HG02571 (cell line): Measurements from ENCODE around the gene BANK1.

Source experiments
- ATAC-seq: cut with Tn5 transposase; IDR thresholded peaks from one replicate; pipeline ENCODE4 v1.9.1; 2021; ENCODE audit warnings: mild to moderate bottlenecking, moderate library complexity; ENCODE audit not compliant: unreplicated experiment

BANK1 gene

DNA sequence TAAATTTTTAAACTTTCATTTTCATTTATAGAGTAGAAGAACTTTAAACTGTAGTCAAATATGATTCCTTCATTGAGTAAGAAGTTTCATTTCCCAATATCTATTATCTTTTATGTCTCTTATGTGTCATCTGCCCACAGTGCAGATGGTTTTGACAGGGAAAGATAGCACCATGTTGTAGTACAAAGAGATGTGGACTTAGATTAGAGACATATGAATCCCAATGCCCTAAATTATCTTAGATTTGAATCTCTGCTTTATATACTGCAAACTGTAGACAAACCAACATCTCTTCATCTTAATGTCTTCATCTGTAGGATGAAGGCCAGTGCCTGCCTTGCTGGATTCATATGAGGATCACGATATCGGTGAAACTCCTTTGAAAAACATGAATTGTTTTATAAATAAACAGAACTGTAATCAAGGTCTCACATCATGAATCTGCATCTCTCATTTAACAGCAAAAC lies 217.5 kb downstream of the BANK1 start:
- peak; percentile 83 for ATAC-seq

DNA sequence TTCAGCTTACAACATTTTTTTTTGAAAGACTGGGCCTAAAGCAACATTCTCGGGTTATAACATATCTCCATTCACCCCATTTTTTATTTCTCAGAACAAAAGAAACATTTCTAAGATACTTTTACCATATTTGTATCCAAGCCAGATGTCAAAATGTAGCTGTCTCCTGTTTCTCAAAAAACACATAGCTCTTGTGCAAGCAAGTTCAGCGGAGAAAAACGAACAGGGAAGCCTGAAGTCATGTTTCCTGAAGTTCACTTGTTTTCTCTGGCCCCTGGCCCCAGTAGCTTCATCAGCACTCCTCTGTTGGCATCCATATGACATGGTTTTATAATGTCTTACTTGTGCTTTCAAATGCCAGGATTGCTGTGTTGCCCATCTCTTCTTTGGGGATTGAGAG lies 218.2 kb downstream of the BANK1 start:
- no peak for ATAC-seq

DNA sequence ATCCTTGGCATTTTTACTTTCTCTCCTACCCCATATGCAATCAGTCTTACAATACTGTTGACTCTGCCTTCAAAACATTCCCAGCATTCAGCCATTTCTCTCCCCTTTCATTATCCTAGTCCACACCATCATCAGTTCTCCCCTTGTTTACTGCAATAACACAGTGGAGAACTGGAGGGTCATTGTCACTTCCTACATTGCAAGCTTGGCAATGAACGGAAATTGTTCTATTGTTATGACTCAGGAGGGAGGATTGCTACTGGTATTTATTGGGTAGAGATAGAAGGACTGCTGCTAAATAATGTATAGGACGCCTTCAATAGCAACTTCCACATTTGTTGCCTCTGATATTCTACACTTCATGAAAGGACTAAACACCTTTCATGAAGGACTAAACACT lies 231.8 kb downstream of the BANK1 start:
- ATAC-seq = no peak

DNA sequence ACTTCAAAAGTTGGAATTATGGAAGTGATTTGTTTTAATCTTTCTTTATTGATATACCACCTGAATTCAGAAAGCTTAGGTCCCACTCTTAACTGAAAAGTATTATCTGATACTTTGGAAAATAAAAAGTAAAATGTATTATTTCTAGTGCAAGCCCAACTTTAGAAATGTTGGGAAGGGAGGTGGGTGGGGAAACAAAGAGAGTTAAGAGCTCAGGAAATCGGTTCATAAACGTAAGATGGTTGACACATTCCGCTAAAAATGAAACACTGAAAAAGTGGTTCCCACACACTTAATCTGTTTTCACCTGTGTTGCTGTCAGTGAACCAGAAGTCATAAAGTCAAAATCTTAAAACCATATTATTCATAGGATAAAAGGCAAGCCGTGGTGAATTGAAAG lies 237.4 kb downstream of the BANK1 start:
- ATAC-seq = no peak

DNA sequence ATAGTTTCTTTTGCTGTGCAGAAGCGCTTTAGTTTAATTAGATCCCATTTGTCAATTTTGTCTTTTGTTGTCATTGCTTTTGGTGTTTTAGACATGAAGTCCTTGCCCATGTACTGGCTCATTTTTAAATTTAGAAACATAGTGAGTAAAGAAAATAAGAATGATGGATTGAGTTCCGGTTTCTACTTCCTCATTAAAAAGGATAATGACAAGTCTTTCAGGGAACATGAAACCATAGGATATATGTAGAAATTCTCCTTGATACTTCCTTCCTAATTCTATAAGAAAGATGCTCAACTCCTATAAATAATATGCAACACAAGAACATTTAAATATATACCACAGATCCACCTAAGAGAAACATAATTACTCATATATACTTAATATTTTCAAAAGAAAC lies 240.9 kb downstream of the BANK1 start:
- no peak for ATAC-seq

DNA sequence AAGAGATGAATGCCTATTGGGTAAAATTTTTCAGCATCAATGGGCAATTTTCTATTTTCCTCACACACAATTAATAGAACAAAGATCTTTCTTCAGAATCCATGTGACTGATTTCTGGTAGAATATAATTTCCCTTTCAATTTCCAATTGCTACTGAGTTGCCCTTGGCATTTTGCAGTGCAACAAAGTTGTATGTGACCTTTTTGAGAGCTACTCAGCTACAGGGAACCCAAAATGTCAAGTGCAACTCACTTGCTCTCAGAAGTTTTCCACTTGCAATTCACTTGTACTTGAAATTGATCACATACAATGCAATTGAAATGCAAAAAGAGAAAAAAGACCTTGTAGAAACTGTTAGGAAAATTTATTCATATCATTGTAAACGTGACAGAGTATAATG lies 245.5 kb downstream of the BANK1 start:
- no peak for ATAC-seq

DNA sequence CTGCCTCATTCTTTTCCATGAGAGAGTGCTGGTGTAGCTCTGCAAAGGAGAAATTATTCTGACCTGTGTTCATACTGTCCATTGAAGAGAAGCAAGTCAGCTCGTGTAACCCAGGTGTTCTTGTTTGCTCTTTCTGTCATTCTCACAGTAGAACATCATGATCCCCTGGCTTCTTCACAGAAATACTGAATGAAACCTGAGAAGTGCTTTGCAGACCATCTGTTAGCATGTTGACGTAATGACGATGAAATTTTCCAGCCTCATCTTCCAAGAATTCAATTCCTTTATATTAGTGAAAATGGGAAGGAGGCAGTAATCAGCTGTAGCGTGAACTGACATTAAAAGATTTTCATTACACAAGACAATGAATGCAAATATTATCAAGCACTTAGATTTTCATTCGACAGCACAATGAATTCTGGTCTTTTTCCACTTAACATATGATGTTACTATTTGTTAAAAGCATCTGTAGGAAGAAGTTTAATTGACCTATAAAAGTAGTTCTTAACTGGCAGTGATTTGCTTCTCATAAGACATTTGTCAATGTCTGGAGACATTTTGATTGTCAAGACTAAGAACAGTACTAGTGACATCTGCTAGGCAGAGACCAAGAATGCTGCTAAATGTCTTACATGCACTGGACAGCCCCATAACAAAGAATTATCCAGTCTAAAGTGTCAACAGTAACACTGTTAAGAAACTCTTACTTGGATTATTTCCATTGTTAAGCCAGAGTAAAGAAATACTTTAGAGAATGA lies 246.3 kb downstream of the BANK1 start:
- no peak for ATAC-seq

DNA sequence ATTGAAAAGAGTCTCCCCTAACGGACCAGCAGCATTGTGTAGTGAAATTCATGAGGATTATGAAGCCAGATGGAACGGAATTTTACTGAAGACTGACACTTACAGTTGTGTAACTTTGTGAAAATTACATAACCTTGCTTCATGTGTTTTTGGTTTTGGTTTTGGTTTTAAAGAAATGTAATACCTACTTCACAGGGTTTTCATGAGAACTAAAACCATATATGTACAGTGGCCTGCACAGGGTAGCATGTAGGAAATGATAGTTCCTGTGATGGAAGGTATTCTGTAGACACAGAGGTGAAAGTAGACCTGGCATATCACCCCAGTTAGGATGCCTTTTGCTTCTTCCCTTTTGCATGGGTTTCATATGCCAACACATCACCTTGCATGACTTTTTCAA lies 247.0 kb downstream of the BANK1 start:
- ATAC-seq = no peak

DNA sequence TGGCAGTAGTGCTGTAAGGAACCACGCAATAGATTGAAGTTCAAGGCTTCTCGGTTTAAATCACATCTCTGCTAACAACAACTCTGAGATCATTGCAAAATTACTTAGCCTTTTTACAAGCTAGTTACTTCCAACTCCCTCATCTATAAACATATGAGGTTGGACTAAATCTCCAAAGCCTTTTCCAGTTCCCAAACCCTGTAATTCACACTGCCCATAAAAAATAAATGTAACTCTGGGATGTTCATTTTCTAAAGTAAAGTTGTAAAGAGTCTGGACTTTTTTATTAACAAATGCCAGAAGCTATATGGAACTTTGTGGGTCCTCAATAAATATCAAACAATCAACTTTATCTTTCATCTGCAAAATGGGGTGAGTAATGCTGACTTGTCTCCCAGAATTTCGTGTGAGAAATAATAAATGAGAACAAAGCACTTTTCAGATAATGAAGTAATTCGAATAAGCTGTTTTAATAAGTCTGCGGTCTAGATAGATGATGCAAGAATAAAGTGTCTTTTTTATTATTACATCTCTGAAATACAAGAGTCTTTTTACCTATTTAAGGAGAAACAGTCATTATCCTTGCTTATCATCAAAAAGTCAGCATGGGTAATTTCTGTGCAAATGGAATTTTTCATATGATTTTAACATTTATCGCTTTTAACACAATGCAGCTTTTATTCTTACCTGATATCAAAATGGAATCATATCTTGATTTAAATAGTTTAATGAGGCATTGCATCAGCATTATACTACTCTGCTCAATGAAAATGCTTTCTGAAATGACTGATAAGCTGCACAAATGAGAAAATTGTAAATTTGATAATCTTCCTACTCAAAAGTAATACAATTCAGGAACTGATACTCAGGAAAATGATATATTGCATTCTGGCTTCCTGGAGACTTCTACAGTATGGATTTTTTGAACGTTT lies 252.6 kb downstream of the BANK1 start:
- no peak for ATAC-seq

DNA sequence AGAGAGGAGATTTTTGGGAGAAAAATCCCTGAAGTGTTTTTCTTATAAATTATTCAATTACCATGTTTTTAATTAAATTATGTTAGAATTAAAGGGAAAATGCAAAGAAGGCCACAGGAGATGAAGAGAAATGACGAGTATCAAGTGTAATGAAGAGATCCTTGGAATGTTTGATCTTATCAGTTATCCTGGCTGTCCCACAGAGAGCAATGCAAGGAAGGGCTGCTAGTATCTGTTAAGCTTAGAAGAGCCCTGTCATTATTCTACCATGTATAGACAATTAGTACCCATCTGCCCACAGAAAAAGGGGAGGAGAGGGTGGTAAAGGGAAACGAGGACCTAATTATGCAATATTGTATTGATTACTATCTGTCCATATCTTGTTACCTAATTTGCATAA lies 257.1 kb downstream of the BANK1 start:
- ATAC-seq = no peak

DNA sequence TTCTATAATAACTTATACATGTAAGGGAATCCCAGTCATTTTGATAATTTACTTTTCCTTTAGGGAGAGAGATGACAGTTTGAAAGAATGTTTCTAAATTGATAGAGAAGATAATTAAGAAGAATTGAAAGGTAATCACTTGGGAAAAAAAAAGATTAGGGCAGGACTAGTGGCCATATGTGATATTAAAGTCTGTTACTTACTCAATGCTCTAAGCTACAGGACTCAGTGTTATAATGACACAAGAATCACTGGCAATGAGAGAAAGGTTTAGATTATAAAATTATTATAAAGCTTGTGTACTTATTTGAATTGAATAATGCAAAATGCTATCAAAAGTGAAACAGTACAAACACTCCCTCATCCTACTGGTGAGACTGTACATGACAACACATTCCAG lies 265.3 kb downstream of the BANK1 start:
- no peak for ATAC-seq

DNA sequence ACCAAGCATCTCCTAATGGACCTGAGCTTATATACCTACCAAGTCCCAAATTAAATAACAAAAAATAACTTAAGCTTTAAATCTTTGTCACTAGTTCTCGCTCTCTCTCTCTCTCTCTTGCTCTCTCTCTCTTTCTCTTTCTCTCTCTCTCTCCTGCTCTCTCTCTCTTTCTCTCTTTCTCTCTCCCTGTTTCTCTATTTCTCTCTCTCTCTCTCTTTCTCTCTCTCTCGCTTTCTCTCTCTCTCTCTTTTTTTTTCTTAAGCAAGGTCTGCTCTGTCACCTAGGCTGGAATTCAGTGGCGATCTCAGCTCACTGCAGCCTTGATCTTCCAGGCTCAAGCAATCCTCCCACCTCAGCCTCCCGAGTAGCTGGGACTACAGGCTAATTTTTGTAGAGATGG lies 266.6 kb downstream of the BANK1 start:
- no peak for ATAC-seq

DNA sequence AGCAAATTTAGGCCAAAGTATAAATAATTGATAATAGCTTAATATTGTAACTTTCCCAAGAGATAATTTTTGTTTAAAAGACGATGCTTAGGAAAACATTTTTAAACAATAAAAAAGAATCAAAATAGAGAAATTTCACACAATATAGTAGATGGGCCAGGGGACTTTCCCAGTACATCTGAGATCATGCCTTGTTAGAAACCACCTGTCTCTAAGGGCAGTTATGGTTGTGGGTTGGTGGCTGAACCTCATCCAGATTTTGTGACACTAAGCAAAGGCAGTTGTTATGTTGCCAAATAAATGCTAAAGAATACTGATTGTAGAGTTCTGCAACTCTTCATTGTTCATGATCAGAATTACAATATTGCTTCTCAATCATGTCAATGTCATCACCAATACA lies 270.6 kb downstream of the BANK1 start:
- no peak for ATAC-seq

DNA sequence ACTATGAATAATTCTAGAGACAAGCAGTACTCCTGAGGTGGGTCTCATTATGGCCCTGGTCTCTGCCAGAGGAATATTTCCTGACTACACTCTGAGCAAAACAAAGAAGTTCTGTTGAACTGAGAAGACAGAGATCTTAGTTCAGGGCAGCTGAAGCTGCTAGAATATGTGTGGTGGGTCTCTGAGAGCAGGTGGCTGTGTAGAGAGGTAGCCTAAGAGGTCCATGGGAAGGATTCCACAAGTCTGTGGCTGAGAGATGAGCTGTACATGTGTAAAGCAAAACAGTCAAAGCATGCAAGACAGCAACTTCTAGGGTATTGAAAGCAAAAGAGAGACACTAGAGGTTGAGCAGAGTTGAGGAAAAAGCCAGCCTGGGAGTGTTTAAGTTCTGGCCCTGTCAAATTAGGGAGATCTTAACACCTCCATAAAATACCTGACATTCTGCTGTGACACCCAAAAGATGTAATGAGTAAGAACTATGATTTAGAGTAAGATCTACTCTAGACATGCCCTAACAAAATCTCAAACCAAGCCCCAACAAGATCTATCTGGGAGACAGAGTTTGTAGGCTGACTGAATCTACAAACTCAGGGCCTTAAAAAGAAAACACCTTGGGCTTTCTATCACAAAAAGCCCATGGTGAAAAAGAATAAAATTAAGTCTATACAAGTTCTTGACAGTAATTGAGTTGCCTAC lies 274.4 kb downstream of the BANK1 start:
- no peak for ATAC-seq

DNA sequence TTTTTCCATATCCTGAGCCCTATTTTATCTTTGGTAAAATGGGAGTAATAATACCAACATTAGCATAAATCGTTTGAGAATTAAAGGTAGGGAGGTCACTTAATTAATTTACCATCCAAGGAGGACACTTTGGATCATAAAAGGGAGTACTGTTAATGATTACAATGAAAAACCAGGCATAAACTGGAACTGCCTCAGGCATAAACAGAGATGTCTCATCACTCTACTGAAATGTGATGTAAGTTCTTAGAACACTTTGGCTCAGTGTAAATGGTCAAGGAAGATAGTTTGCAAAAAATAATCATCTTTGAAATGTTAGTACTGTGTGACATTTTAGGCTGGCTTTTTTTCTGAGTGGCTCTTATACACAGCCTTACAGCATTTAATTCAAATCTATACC lies 286.1 kb downstream of the BANK1 start:
- ATAC-seq = no peak

DNA sequence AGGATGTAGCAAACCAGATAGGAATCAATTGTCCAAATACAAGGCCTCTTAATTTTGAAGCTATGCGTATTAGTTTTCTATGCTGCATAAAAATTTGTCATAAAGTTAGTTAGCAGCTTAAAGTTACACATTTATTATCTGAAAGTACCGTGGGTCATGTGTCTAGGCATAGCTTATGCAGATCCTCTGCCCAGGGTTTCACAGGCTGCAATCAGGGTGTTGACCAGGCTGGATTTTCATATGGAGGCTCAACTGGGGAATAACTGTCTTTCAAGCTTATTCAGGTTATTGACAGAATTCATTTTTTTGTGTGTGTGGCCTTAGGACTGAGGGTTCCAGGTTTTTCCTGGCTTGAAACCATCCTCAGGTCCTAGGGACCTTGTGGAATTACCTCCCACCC lies 289.7 kb downstream of the BANK1 start:
- ATAC-seq = no peak

DNA sequence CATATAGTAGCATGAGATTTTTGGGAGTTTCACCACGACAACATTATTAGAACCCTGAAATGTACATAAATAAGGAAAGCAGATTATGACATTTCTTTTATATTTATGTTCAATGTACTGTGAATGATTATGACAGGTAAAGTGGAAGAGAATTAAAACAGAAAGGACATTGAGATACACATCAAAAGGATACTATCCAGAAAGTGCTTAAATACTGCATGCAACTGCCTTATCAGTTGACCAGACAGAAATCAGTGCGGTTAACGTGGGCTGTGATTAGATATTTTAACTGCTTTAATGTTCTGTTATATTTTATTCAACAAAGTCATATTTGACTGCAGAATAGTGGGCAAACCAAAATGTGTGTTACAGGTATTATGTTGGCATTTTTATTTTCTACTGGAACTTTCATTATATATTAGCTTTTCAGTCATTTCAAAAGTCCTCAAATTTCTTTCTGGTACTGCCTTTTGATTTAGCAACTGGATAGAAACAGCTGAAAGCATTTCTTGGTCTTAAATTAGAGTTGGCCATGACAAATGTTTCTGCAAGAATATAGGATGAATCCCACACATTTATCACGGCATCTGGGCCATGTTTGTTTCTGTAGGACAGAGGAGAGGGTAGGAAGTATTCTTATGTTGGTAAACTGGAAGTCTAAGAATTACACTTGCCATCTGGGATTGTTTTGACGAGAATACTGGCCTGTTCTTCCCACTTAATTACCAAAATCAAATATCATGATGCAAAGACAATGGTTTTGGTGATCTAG lies 299.5 kb downstream of the BANK1 start:
- no peak for ATAC-seq

DNA sequence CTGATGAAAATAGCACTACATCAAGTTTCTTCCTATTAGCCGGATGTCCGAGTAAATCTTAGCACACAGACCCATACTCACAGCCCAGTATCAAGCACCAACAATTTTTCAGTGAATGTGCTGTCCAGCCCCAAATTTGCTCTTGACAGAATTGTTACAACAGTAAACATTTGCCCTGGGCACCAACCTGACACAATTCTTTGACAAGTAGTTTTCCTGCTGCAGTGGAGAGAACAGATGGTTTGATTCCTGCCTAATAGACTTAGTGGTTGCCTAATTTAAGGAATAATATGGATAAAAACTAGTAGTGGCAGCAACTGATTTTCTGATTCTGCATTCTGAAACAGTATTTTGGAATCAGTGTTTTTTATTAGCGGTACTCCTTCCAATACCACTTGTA lies 301.1 kb downstream of the BANK1 start:
- no peak for ATAC-seq

DNA sequence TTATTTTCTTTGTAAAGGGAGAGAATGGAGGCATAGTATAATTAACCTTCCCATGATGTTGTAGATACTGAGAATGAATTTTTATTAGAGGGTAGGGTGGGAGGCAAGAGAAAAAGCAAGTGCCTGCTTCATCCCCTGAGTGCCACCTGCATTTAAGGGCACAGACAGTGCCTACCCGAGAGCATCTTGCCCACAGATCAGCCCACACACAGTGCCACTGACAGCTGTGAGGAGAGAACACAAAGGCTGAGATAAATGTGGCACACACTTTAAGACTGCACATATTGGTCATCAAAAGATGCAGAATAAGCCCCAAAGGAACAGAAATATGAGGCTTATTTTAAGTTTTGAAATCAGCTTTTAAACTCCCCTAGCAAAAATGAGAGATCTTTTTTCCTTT lies 304.0 kb downstream of the BANK1 start:
- no peak for ATAC-seq

DNA sequence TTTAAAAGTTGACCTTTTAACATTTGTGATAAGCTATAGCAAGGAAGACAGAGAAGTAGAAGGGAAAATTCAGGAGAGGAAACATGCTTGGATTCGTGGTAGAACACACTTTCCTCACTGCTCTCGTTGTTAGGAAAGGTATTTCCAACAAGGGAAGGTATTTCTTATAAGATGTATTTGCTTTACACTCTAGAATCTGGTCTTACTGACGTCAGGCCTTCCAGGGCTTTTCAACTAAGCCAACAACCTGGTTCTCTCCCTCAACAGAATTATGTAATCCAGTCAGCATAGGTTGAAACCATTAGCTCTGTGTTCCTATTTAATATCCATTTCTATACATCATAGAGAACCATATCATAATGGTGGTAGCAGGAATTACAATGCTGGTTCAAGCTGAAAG lies 312.8 kb downstream of the BANK1 start:
- ATAC-seq = no peak

DNA sequence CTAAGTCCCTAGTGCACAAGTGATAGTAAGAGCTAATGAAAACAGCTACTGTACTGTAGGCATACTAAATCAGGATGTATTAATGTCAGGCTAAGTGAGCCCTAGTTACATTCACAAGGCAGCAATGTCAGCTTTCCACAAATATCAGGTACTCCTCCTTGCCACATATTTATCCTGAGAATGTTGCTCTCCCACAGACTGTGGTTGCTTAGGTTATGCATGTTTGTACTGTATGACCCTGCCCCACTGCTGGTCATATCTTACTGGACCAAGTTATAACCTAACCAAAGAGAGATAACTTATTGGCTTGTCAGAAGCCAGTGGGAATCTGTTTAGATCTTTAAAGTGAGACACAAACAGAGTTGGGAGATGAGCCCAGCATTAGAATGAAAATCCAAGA lies 313.7 kb downstream of the BANK1 start:
- no peak for ATAC-seq
